PFSK-1 (cell line): ENCODE results near the gene SIL1.
A peak's percentile ranks its signal among the peaks of the same experiment; 100 is the strongest.

Experiments
- FOXP2 ChIP-seq: optimal IDR thresholded peaks from 2 replicates; pipeline ENCODE3; 2011; ENCODE audit warnings: borderline replicate concordance, control low read depth, inconsistent platforms; ENCODE audit not compliant: insufficient read depth; ENCODE audit errors: extremely low read length, extremely low read depth
- POLR2AphosphoS5 ChIP-seq: IDR thresholded peaks from 2 replicates; pipeline ENCODE4 v1.6.1; 2012; ENCODE audit warnings: low read depth, mild to moderate bottlenecking, control low read depth, low read length, moderate library complexity
- REST ChIP-seq, 2 experiments: IDR thresholded peaks; 2 replicates each; pipeline versions ENCODE4 v1.6.1 to v1.8.0; 2011 to 2012; ENCODE audit warnings: low read depth in 2 of 2, low read length in 2 of 2, control low read depth in 1 of 2, inconsistent platforms in 1 of 2, mild to moderate bottlenecking in 1 of 2, moderate library complexity in 1 of 2; ENCODE audit not compliant: insufficient read depth in 1 of 2
- SIN3A ChIP-seq: IDR thresholded peaks from 2 replicates; pipeline ENCODE4 v1.6.1; 2012; ENCODE audit warnings: mild to moderate bottlenecking, low read length, moderate library complexity, borderline replicate concordance; ENCODE audit not compliant: insufficient read depth
- TAF1 ChIP-seq: IDR thresholded peaks from 2 replicates; pipeline ENCODE4 v1.6.1; 2012; ENCODE audit warnings: low read length, control low read depth, borderline replicate concordance; ENCODE audit not compliant: insufficient read depth

Gene SIL1

GRCh38 chr5:138942861-138943260, 255.3 kb downstream of the SIL1 start:
- TF ChIP-seq TAF1 (no peak), SIN3A (no peak), POLR2AphosphoS5 (no peak), FOXP2 (no peak), REST (IDR thresholded peaks at IDR 0.05; ENCODE audit: insufficient read depth in 1 of 2, low read depth in 2 of 2, low read length in 2 of 2) (no peak)

GRCh38 chr5:138942066-138942465, 256.1 kb downstream of the SIL1 start:
- TF ChIP-seq POLR2AphosphoS5 = no peak

GRCh38 chr5:138938526-138938925, 259.6 kb downstream of the SIL1 start:
- no peak for TF ChIP-seq SIN3A

- 0 out of 2 replicates have a peak, but pooled peaks have one; percentile 20 for TF ChIP-seq POLR2AphosphoS5
- TF ChIP-seq REST (IDR thresholded peaks at IDR 0.05; ENCODE audit: insufficient read depth in 1 of 2, low read depth in 2 of 2, low read length in 2 of 2) = no peak
- no peak for TF ChIP-seq FOXP2
- no peak for TF ChIP-seq TAF1
- no peak for TF ChIP-seq SIN3A
These were observed 260.5 kb downstream of the SIL1 start for GRCh38 chr5:138937392-138938387.

GRCh38 chr5:138936968-138937345, 261.2 kb downstream of the SIL1 start:
- TF ChIP-seq TAF1 (no peak), SIN3A (no peak), FOXP2 (no peak)

- TF ChIP-seq REST (IDR thresholded peaks at IDR 0.05; ENCODE audit: insufficient read depth in 1 of 2, low read depth in 2 of 2, low read length in 2 of 2) = no peak
- TF ChIP-seq TAF1 = no peak
- no peak for TF ChIP-seq POLR2AphosphoS5
- TF ChIP-seq SIN3A = no peak
- TF ChIP-seq FOXP2 = no peak
These were observed 261.8 kb downstream of the SIL1 start for GRCh38 chr5:138936225-138936967.
